Brain microvascular endothelial cell (primary cell): ENCODE measurements around the gene NRXN3.

Experiments used
- DNase-seq: peaks from one replicate; pipeline ENCODE4 v3.0.0-alpha.2; 2020
- H3K27ac ChIP-seq: fragments of 250-450 bp; sonication (Bioruptor Pico); 2 replicates; pipeline ENCODE4 v1.5.1; 2020; ENCODE audit warnings: mild to moderate bottlenecking, moderate library complexity
- H3K27me3 ChIP-seq: fragments of 250-450 bp; sonication (Bioruptor Pico); replicated peaks from 2 replicates; pipeline ENCODE4 v1.5.1; 2020; ENCODE audit warnings: mild to moderate bottlenecking
- H3K36me3 ChIP-seq: fragments of 250-450 bp; sonication (Bioruptor Pico); replicated peaks from 2 replicates; pipeline ENCODE4 v1.5.1; 2020; ENCODE audit warnings: mild to moderate bottlenecking
- H3K4me3 ChIP-seq: 2 replicates; pipeline ENCODE4 v1.5.1; 2011; ENCODE audit warnings: low read depth, mild to moderate bottlenecking, control low read depth, low read length, moderate library complexity
- in situ Hi-C: cut with HindIII; loops from 2 replicates; pipeline ENCODE4 v1.10.0; 2017; ENCODE audit warnings: low sequenced_read_pairs, low pct_ligation_motif_present
- TF ChIP-seq, protein P1 (sequence below): IDR thresholded peaks from 2 replicates; pipeline ENCODE4 v1.5.1; 2011; ENCODE audit warnings: low read depth, mild to moderate bottlenecking, moderate library complexity, low read length, control low read depth, inconsistent platforms; ENCODE audit errors: missing control alignments

The NRXN3 gene

DNA sequence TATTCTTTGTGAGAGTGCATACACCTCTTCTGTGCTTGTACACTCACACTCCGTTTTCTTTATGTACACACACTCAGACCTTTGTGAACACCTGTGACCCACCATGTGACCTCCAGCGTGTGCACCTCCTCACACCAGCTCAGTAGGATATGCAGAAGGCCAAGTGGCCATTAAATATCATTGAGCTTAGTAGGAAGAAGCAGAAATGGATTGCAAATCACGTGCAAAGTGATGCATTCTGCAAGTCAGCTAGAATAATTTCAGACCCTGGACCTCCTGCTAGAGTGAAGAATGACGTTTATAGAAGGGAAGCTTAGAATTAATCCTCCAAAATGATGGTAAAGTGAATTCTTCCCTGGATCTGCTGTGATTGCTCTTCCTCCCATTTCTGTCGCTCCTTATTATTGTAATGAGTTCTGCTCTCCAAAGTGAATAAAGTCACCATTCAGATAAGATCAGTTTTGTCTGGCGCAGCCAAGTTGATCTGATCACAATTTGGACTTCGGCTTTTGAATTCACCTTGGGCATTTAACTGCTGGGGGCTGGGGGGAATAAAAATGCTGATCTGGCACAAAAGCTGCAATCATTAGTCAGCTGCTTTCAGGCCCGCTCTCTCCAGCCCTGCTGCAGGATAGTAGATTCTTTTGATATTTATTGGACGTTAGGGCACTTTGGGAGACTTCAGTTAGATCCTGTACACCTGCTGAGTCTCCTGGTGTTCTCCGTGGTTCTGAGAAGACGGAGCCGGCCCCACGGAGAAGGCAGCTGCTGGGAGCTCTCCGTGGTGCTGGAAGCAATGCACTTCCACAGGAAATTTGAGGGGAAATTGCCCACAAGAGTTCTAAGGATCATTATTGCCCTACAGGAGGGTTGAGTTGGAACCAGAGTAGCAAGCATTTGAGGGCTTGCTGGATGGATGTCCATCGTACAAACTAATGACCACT lies 12.4 kb upstream of the NRXN3 start:
- no peak for DNase-seq
- no peaks in the 10 kb centered on the region for H3K36me3 ChIP-seq
- in situ Hi-C loops, result no loop called here

DNA sequence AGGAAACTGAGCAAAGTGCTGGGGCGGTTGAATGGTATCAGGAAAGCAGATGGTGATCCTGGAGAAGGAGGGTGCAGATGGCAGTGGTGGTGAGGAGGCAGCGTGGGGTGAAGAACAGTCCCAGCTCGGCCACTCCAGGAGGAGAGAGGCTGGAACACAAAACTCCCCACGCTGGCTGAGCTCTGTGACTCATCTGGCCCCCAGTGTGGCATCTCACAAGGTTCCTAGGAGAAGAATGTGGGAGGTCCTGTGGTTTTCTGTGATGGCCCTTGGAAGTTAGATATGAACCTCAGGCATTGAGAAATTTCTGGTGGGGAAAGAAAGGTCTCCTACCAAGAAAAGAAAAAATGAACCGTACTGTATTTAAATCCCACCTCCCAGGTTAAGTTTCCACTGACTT lies 8.0 kb upstream of the NRXN3 start:
- TF ChIP-seq, protein P1, sequence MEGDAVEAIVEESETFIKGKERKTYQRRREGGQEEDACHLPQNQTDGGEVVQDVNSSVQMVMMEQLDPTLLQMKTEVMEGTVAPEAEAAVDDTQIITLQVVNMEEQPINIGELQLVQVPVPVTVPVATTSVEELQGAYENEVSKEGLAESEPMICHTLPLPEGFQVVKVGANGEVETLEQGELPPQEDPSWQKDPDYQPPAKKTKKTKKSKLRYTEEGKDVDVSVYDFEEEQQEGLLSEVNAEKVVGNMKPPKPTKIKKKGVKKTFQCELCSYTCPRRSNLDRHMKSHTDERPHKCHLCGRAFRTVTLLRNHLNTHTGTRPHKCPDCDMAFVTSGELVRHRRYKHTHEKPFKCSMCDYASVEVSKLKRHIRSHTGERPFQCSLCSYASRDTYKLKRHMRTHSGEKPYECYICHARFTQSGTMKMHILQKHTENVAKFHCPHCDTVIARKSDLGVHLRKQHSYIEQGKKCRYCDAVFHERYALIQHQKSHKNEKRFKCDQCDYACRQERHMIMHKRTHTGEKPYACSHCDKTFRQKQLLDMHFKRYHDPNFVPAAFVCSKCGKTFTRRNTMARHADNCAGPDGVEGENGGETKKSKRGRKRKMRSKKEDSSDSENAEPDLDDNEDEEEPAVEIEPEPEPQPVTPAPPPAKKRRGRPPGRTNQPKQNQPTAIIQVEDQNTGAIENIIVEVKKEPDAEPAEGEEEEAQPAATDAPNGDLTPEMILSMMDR, result no peak
- in situ Hi-C loops, result no loop called here
- H3K27me3 ChIP-seq, result no peaks in the 10 kb centered on the region

More for the DNA sequence above, 12.4 kb upstream of the NRXN3 start:
- Histone ChIP-seq H3K27me3 (no peaks in the 10 kb centered on the region), H3K27ac (no peak overlapping the region), H3K4me3 (no peak overlapping the region)
- TF ChIP-seq, protein P1, result no peak

DNA sequence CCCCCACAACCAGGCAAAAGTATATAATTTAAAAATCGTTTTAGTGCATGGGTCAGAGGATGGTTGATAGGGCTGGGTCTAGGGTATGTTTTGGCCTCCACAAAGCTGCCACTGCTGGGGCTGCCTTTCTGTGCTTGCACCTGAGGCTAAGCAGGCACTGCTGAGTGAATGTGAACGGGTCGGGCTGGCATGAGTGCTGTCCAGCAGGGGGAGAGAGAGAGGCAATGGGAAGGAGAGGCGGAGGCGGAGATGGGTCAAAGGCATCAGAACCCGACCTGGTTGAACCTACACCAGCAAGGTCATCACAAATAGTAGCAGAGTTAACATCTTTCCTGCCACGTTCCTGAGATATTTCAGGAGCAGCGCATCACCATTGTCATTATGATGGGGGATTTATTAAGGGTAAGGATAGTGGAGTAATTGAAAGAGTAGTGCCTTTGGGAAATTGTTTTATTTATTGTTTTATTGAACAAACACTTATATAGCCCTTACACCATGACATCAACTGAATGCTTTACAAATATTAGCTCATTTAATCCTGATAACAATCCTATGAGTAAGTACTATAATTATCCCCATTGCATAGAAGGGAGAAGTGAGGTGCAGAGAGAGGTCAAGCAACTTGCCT lies 5.8 kb upstream of the NRXN3 start:
- no peaks in the 10 kb centered on the region for H3K27me3 ChIP-seq
- H3K4me3 ChIP-seq, result no peak overlapping the region
- DNase-seq, result no peak
- TF ChIP-seq, protein P1, result peak; percentile 31
- no peak overlapping the region for H3K27ac ChIP-seq
- no peaks in the 10 kb centered on the region for H3K36me3 ChIP-seq
- in situ Hi-C loops, result no loop called here

More for the DNA sequence above, 8.0 kb upstream of the NRXN3 start:
- H3K36me3 ChIP-seq, result no peaks in the 10 kb centered on the region
- no peak for DNase-seq
- no peak overlapping the region for H3K4me3 ChIP-seq
- H3K27ac ChIP-seq, result no peak overlapping the region

DNA sequence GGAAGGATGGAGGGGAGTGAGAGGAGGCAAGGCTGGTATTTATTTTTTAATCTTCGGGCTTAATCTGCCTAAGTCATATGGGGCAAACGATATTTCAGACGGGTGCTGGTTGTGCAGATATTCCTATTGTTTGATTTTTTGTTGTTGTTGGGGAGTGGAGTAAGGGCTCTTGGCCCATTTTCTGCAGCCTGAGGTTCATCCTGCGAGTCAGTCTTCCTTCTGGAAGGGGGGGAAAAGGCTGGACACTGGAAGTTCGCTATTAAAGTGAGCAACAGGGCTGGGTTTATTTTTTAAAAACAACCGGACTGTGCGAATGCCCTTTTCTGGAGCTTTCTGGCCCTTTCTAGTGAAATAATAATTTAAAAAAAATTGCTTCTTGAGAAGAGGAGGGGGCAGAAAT lies 2.3 kb downstream of the NRXN3 start:
- H3K36me3 ChIP-seq, result no peaks in the 10 kb centered on the region
- H3K4me3 ChIP-seq, result no peak overlapping the region
- no peak for DNase-seq
- H3K27me3 ChIP-seq, result no peaks in the 10 kb centered on the region
- TF ChIP-seq, protein P1, result no peak
- in situ Hi-C loops, result no loop called here
- no peak overlapping the region for H3K27ac ChIP-seq

DNA sequence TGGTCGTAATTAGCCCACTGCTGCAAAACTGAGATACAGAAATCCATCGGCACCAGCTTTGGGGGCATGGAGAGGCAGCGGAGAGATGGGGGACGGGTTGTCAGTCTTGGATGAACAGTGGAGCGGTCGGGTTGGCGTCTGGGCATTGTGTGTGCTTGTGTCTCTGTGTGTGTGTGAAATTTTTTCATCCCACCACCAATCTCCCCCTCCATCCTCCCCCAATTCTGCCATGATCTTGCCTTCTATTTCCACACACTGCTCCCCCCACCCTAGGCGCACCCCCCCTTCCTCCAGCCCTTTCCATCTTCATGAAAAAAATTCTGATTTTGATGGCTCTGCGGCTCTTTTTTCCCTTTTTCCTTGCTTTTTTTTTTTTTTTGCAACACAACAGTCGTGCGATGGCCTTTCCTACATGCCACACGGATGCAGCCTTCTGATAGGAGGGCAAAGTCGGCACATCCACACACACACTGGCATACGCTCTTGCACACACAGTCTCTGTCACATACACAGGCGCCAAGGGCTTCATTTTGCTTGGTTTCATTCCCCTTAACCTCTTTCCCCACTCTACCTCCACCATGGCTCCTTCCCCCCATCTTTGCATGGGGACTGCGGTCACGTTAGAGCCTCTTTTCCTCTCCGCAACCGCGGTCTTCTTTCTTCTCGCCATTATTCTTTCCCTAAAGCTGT lies 3.3 kb downstream of the NRXN3 start:
- Histone ChIP-seq H3K4me3 (no peak overlapping the region), H3K36me3 (no peaks in the 10 kb centered on the region), H3K27ac (no peak overlapping the region), H3K27me3 (no peaks in the 10 kb centered on the region)
- DNase-seq, result no peak
- in situ Hi-C loops, result no loop called here
- TF ChIP-seq, protein P1, result no peak
